ENCODE data around the gene LPP.

- TF ChIP-seq CTCF (conservative IDR thresholded peaks at IDR 0.05; ENCODE audit: low read depth, low read length), result no peak
- no peak for TF ChIP-seq POLR2A (IDR thresholded peaks at IDR 0.05; ENCODE audit: low read depth, low read length)
- peak; percentile 51 for TF ChIP-seq MAZ (IDR thresholded peaks at IDR 0.05; ENCODE audit: borderline replicate concordance, low read depth, low read length)
- 0 out of 2 replicates have a peak, but pooled peaks have one; percentile 19 for TF ChIP-seq MXI1 (IDR thresholded peaks at IDR 0.05; ENCODE audit: borderline replicate concordance, low read depth, low read length)
- TF ChIP-seq MAFK (IDR thresholded peaks at IDR 0.05; ENCODE audit: low read depth, low read length), result peak; percentile 89
- TF ChIP-seq USF2 (IDR thresholded peaks at IDR 0.05; ENCODE audit: low read depth, low read length), result no peak
- no peak for TF ChIP-seq RFX5 (IDR thresholded peaks at IDR 0.05; ENCODE audit: low read depth, low read length)
- TF ChIP-seq SMC3 (IDR thresholded peaks at IDR 0.05; ENCODE audit: low read depth, low read length), result no peak
Observed at GRCh38 chr3:188507244-188507720, 353.3 kb downstream of the LPP start.
